ENCODE data around the gene CACFD1. TPM values are rescaled to one million over a fixed set of nuclear protein-coding genes. Genes with fewer than 3 reads are reported as not detected.
A peak's percentile ranks its signal among the peaks of the same experiment; 100 is the strongest.

Gene CACFD1
- total and polyA plus RNA-seq, 2 of the 4 experiments (the other 2 are of a cell fraction) = 2.0 to 6.6 TPM

DNA sequence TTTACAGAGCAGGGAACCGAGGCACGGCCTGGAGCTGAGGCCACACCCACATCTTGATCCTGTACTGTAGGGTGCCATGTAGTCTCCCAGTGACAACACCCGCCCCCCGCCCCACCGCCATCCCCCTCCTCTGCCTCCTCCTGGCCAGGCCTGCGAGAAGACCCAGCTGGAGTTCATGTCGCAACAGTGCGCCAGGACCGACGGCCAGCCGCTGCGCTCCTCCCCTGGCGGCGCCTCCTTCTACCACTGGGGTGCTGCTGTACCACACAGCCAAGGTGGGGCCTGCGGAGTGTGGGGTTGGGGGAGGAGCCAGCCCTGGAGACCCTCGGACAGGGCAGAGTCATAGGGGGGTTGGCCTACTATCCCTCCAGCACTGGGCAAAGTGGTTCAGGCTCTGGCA, 23.1 kb upstream of the CACFD1 start:
- Histone ChIP-seq H3K23ac (ENCODE audit: low read depth, low read length) (no peak overlapping the region), H3K27ac (ENCODE audit: insufficient read depth, low read length) (no peak overlapping the region), H4K20me1 (ENCODE audit: insufficient read depth, low read length) (no peaks in the 10 kb centered on the region), H2BK15ac (ENCODE audit: low read depth, low read length) (no peak overlapping the region), H3K56ac (ENCODE audit: extremely low read depth, insufficient read depth, low read length) (no peak overlapping the region), H3K4me1 (ENCODE audit: control insufficient read depth, insufficient read depth, low read length) (no peaks in the 10 kb centered on the region), H2BK5ac (ENCODE audit: low read depth, low read length, poor library complexity, severe bottlenecking) (no peak overlapping the region), H4K5ac (ENCODE audit: low read depth, low read length) (no peak overlapping the region), H2AK5ac (ENCODE audit: low read depth, low read length) (no peak overlapping the region), H3K9ac (ENCODE audit: low read depth, low read length) (no peak overlapping the region), H4K8ac (ENCODE audit: low read depth in 2 of 2, low read length in 2 of 2) (no peak overlapping the region), H2AK9ac (replicated peaks; ENCODE audit: low read depth, low read length, poor library complexity) (no peak overlapping the region), H4K91ac (ENCODE audit: insufficient read depth, low read depth, low read length) (no peak overlapping the region), H3K14ac (replicated peaks; ENCODE audit: low read depth, low read length) (no peak overlapping the region), H3K36me3 (ENCODE audit: control insufficient read depth, insufficient read depth, low read length) (no peaks in the 10 kb centered on the region), H3K4me3 (ENCODE audit: insufficient read depth, low read depth, low read length) (no peak overlapping the region), H3K4ac (ENCODE audit: low read depth, low read length) (no peak overlapping the region), H3K9me1 (ENCODE audit: insufficient read depth, low read length) (no peaks in the 10 kb centered on the region), H2BK20ac (ENCODE audit: low read depth, low read length) (no peak overlapping the region), H3K27me3 (ENCODE audit: control insufficient read depth, insufficient read depth, low read length) (no peaks in the 10 kb centered on the region), H3K4me2 (ENCODE audit: low read depth, low read length) (no peak overlapping the region), H3K18ac (ENCODE audit: low read depth, low read length) (no peak overlapping the region), H3K79me1 (ENCODE audit: low read depth in 1 of 2, low read length in 2 of 2) (no peaks in the 10 kb centered on the region), H2BK120ac (ENCODE audit: low read depth, low read length) (no peak overlapping the region), H3K9me3 (ENCODE audit: control insufficient read depth, insufficient read depth, low read length) (no peaks in the 10 kb centered on the region), H2AFZ (replicated peaks; ENCODE audit: low read length, poor library complexity) (no peak overlapping the region)
- in situ Hi-C loops (cut with MboI; ENCODE audit: low sequenced_read_pairs) = no loop called here
- intact Hi-C loops (cut with micrococcal nuclease) = no loop called here
- dilution Hi-C loops (cut with HindIII; ENCODE audit: low sequenced_read_pairs, unreplicated experiment) = no loop called here
- CTCF ChIA-PET = no interaction called here
- no CpG with 5 or more reads among the region's 16 CpGs for WGBS, 2 experiments (ENCODE audit: extremely low coverage in 2 of 2, insufficient read length in 1 of 2)
- TF ChIP-seq CEBPB (IDR thresholded peaks at IDR 0.05; ENCODE audit: low read depth, low read length) (0 out of 2 replicates have a peak, but pooled peaks have one; percentile 26), NFE2L2 (IDR thresholded peaks at IDR 0.05; ENCODE audit: low read depth, low read length) (no peak)
- POLR2A ChIA-PET (ENCODE audit: unreplicated experiment) = no interaction called here
- ATAC-seq (ENCODE audit: low read depth) (no peak), DNase-seq (no peak)
- BruUV-seq (replicated peaks) = no TSS peak

Data from IMR-90 (cell line).